ENCODE results near the gene OR51E1.

Gene OR51E1

GRCh38 chr11:4637662-4638047 lies 6.1 kb upstream of the OR51E1 start:
- no peak for FAIRE-seq
- no peak for DNase-seq (ENCODE audit: insufficient read length, low spot score)
- TF ChIP-seq, protein P1, sequence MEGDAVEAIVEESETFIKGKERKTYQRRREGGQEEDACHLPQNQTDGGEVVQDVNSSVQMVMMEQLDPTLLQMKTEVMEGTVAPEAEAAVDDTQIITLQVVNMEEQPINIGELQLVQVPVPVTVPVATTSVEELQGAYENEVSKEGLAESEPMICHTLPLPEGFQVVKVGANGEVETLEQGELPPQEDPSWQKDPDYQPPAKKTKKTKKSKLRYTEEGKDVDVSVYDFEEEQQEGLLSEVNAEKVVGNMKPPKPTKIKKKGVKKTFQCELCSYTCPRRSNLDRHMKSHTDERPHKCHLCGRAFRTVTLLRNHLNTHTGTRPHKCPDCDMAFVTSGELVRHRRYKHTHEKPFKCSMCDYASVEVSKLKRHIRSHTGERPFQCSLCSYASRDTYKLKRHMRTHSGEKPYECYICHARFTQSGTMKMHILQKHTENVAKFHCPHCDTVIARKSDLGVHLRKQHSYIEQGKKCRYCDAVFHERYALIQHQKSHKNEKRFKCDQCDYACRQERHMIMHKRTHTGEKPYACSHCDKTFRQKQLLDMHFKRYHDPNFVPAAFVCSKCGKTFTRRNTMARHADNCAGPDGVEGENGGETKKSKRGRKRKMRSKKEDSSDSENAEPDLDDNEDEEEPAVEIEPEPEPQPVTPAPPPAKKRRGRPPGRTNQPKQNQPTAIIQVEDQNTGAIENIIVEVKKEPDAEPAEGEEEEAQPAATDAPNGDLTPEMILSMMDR (IDR thresholded peaks at IDR 0.05; ENCODE audit: insufficient read depth, missing control alignments) = no peak

DNA sequence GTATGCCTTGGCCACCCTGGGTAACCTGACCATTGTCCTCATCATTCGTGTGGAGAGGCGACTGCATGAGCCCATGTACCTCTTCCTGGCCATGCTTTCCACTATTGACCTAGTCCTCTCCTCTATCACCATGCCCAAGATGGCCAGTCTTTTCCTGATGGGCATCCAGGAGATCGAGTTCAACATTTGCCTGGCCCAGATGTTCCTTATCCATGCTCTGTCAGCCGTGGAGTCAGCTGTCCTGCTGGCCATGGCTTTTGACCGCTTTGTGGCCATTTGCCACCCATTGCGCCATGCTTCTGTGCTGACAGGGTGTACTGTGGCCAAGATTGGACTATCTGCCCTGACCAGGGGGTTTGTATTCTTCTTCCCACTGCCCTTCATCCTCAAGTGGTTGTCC lies 3.9 kb upstream of the OR51E1 start:
- no peak for FAIRE-seq
- TF ChIP-seq, protein P1 (IDR thresholded peaks at IDR 0.05; ENCODE audit: insufficient read depth, missing control alignments) = no peak
- DNase-seq (ENCODE audit: insufficient read length, low spot score) = no peak

DNA sequence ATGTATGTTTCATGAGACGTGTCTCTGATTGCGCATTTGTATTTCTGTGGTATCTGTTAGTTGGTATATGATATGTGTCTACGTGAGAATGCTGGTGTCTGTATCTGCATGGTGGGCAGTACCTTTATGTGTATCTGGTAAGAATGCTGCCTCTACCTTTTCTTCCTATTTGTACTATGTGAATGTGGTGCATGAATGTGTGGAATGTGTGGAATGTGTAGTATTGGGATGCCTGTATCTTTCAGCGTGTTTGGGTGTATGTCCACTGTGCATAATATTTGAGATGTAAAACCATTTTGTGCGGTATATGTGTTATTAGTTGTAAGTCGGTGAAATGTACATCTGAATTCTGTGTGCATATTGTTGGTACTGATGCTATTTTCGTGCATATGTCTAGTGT lies 2.3 kb upstream of the OR51E1 start:
- TF ChIP-seq, protein P1 (IDR thresholded peaks at IDR 0.05; ENCODE audit: insufficient read depth, missing control alignments) = no peak
- no peak for FAIRE-seq
- no peak for DNase-seq (ENCODE audit: insufficient read length, low spot score)

DNA sequence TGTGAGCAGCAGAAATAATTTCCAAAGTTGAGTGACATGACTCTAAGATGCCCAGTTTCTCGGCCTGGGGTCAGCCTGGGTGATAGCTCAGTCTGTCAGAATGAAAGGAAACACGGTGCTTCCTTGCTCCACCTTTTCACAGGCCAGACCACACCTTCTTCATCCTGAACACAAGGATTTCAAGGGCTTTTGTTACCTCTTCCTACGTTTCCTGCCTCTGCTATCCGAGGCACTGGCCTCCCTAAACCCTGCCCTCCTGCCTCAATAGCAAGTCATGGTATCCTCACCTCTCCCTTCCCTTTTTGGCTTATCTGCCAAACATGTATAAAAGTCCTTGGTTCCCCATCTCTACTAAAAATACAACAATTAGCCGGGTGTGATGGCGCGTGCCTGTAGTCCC lies 1.7 kb upstream of the OR51E1 start:
- FAIRE-seq (no peak), DNase-seq (ENCODE audit: insufficient read length, low spot score) (no peak)
- TF ChIP-seq, protein P1 (IDR thresholded peaks at IDR 0.05; ENCODE audit: insufficient read depth, missing control alignments) = no peak

- DNase-seq (ENCODE audit: insufficient read length, low spot score) = no peak
- no peak for FAIRE-seq
- TF ChIP-seq, protein P1 (IDR thresholded peaks at IDR 0.05; ENCODE audit: insufficient read depth, missing control alignments) = no peak
Measured at GRCh38 chr11:4643076-4643475, 706 bp upstream of the OR51E1 start.

GRCh38 chr11:4644233-4644632 lies 451 bp downstream of the OR51E1 start:
- DNase-seq (ENCODE audit: insufficient read length, low spot score) (no peak), FAIRE-seq (no peak)
- TF ChIP-seq, protein P1 (IDR thresholded peaks at IDR 0.05; ENCODE audit: insufficient read depth, missing control alignments) = no peak

DNA sequence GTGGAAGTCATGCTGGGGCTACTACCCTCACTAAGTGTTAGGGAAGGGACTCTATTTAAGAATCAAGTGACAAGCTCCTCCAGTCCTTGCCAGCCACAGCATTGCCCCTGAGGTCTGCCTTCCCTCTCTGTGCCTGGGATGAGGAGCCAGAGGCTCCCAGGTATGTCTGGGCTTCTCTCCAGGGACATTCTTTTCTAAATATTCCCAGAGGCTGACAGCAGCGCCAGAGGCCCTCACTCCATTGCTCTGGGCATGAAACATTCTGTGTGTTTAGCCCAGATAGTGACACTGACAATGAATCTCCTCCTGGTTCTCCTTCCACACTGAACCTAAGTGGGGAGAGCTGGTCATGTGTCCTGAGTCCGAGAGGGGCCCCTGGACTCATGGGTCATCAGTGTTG lies 2.2 kb downstream of the OR51E1 start:
- FAIRE-seq (no peak), DNase-seq (ENCODE audit: insufficient read length, low spot score) (no peak)
- TF ChIP-seq, protein P1 (IDR thresholded peaks at IDR 0.05; ENCODE audit: insufficient read depth, missing control alignments) = no peak

Measured in D721Med (cell line).